Vagina (tissue), 2 donors: ENCODE data around the gene ROR2.

ENCODE experiments used
- CTCF ChIP-seq, 3 experiments: fragments of 450-650 bp in 2 of 3; fragments of 200-600 bp in 1 of 3; sonication (generic) in 1 of 3; IDR thresholded peaks; one replicate each; pipeline ENCODE4 v1.5.1; 2017 to 2019; ENCODE audit warnings: antibody characterized with exemption in 3 of 3, mild to moderate bottlenecking in 2 of 3, moderate library complexity in 2 of 3
- POLR2AphosphoS5 ChIP-seq, 2 donors: sonication (generic); formaldehyde crosslinking; IDR thresholded peaks; one replicate each; pipeline ENCODE4 v1.9.0; 2017; ENCODE audit warnings: antibody characterized with exemption in 2 of 2, mild to moderate bottlenecking in 2 of 2, low read depth in 1 of 2; ENCODE audit not compliant: insufficient read depth in 1 of 2

GRCh38 chr9:91712811-91713210 is 237.2 kb downstream of the ROR2 start:
- TF ChIP-seq CTCF (IDR thresholded peaks at IDR 0.05) (no peak), POLR2AphosphoS5 (IDR thresholded peaks at IDR 0.05; ENCODE audit: insufficient read depth in 1 of 2, low read depth in 1 of 2) (no peak)
